Measurements from ENCODE around the gene LHX6. TPM values are rescaled to one million over a fixed set of nuclear protein-coding genes. Genes with fewer than 3 reads are reported as not detected.

LHX6 gene
- total and polyA plus RNA-seq, 8 donors = 0.29 to 46.4 (median 1.5) TPM

DNA sequence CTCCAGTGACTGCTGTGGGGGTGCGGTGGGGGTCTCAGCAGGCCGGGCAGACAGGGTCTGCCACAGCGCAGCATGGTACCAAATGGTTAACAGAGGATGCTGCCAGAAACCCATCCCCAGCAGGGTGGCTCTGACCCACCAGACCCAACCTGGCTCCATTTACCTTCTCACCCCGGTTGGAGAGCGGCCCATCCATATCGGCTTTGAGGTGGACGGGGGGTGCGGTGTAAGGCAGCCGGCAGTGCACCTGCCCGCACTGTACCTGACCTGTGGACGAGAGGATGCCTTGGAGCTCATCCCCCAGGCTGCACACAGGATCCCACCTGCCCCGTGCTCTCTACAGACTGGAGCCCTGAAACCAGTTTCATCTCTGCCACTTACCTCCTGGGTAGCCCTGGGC is 19.3 kb downstream of the LHX6 start:
- peaks cover 10 to 78% (median 18%) of the 10 kb centered on the region in 3 donors for H3K27me3 ChIP-seq
- H3K9me3 ChIP-seq = no peaks in the 10 kb centered on the region

DNA sequence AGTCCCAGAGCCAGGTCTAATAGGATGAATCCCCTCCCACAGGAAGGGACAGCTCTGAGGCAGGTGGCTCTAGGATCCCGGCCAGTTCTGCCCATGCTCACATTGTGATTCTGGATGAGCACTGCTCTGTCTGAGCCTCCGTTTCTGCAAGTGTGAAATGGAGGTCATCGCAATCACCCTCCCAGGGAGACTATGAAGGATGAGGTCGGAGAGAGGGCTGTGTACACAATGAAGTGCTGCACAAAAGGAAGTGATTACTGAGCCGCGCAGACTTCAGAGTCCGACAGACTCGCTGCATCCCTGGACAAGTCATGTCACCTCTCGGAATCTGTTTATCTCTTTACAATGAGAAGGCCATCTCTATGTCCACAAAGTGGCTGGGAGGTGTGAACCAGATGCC is 21.7 kb downstream of the LHX6 start:
- no peaks in the 10 kb centered on the region for H3K9me3 ChIP-seq
- DNase-seq = no peak
- H3K4me3 ChIP-seq = no peak overlapping the region
- H3K27ac ChIP-seq = no peak overlapping the region
- H3K27me3 ChIP-seq = peaks cover 0 to 55% (median 0%) of the 10 kb centered on the region in 3 donors
- no peaks in the 10 kb centered on the region for H3K36me3 ChIP-seq
- peaks cover 0 to 12% (median 5%) of the 10 kb centered on the region in 4 donors for H3K4me1 ChIP-seq
- TF ChIP-seq, protein P1, sequence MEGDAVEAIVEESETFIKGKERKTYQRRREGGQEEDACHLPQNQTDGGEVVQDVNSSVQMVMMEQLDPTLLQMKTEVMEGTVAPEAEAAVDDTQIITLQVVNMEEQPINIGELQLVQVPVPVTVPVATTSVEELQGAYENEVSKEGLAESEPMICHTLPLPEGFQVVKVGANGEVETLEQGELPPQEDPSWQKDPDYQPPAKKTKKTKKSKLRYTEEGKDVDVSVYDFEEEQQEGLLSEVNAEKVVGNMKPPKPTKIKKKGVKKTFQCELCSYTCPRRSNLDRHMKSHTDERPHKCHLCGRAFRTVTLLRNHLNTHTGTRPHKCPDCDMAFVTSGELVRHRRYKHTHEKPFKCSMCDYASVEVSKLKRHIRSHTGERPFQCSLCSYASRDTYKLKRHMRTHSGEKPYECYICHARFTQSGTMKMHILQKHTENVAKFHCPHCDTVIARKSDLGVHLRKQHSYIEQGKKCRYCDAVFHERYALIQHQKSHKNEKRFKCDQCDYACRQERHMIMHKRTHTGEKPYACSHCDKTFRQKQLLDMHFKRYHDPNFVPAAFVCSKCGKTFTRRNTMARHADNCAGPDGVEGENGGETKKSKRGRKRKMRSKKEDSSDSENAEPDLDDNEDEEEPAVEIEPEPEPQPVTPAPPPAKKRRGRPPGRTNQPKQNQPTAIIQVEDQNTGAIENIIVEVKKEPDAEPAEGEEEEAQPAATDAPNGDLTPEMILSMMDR (IDR thresholded peaks at IDR 0.05) = no peak
- TF ChIP-seq POLR2AphosphoS5 (IDR thresholded peaks at IDR 0.05) (no peak), EP300 (IDR thresholded peaks at IDR 0.05) (no peak), POLR2A (IDR thresholded peaks at IDR 0.05) (no peak)
- WGBS, 5 donors = 60 to 68% (median 62%) methylated on average over 9 of the region's 9 CpGs
- intact Hi-C loops (cut with DNase I; ENCODE audit: low total_unique reads) = no loop called here

More for the DNA sequence above, 19.3 kb downstream of the LHX6 start:
- no peak for DNase-seq
- H3K36me3 ChIP-seq = no peaks in the 10 kb centered on the region
- no peak for TF ChIP-seq POLR2A (IDR thresholded peaks at IDR 0.05)
- no peak overlapping the region for H3K27ac ChIP-seq
- intact Hi-C loops (cut with DNase I; ENCODE audit: low total_unique reads) = no loop called here
- H3K4me3 ChIP-seq = no peak overlapping the region
- WGBS, 5 donors = 80 to 96% (median 92%) methylated on average over 8 to 12 of the region's 12 CpGs
- H3K4me1 ChIP-seq = peaks cover 13 to 14% (median 13%) of the 10 kb centered on the region in 4 donors

DNA sequence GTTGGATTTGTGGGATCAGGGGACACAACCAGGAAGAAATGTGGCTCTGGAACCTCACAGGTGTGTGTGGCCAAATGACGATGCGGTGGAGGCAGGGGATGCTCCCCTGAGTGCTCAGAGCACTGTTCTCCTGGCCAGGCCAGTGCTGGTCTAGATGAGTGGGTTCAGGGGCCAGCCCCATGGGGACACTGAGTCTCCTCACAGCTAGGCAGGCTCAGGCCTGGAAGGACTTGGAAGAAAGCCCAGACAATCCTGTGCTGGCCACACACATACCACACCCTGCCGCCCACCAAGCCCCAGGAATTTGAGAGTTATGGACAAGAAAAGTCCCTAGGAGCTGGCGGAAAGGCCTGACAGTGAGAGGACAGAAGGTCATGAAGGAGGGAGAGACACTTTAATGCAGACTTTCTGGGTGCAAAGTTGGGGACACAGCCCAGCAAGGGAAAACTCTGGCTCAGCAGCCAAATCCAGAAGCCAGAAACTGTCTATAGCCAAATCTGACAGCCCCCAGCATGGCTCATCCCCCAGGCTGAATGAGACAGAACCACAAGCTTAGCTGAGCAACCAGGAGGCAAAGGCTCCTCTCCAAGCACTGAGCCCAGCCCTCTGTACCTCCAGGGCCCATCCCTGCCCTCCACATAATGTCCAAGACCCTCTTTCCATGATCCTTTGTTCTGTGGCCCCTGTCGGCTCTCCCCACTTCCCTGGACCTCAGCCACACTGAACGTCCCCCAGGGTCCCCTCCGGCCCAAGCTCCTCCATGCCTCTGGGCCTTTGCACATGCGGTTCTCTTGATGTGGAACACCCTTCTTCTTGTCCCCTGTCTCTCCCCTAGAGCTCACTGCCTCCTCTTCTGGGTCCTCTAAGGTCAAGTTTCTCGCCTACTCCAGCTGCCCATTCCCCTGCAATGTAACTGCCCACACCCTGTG is 22.4 kb downstream of the LHX6 start:
- TF ChIP-seq, protein P1 (IDR thresholded peaks at IDR 0.05) = no peak
- no peak for TF ChIP-seq EP300 (IDR thresholded peaks at IDR 0.05)
- no peaks in the 10 kb centered on the region for H3K9me3 ChIP-seq
- 77 to 86% (median 84%) methylated on average over 9 of the region's 9 CpGs for WGBS, 5 donors
- intact Hi-C loops (cut with DNase I; ENCODE audit: low total_unique reads) = no loop called here
- no peaks in the 10 kb centered on the region for H3K36me3 ChIP-seq
- H3K27me3 ChIP-seq = peaks cover 0 to 48% (median 0%) of the 10 kb centered on the region in 3 donors
- H3K4me3 ChIP-seq = no peak overlapping the region
- H3K27ac ChIP-seq = no peak overlapping the region
- H3K4me1 ChIP-seq = peaks cover 0 to 19% (median 7%) of the 10 kb centered on the region in 4 donors
- DNase-seq = peak in 1 of 2 donors; percentile 48

DNA sequence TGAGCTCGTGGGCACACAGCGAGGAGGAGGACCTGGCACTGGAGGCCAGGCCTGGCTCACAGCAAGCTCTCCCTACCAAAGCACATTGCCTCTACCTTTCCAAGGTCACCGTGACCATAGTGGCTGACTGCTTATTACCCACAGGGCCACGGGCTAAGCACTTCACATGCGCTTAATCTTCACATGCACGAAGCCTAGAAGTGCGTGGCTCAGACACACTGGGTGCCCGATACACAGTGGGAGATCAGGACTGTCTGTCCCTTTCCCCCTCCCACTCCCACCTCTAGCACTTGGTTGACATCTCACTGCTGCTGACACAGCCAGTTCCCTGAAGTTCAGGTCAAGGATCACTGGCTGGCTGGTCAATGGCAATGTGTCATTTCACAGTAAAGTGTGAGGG is 23.6 kb downstream of the LHX6 start:
- DNase-seq = no peak
- Histone ChIP-seq H3K4me3 (no peak overlapping the region), H3K9me3 (no peaks in the 10 kb centered on the region), H3K4me1 (peaks cover 0 to 24% (median 7%) of the 10 kb centered on the region in 4 donors), H3K27me3 (peaks cover 0 to 35% (median 0%) of the 10 kb centered on the region in 3 donors), H3K36me3 (no peaks in the 10 kb centered on the region), H3K27ac (no peak overlapping the region)
- intact Hi-C loops (cut with DNase I; ENCODE audit: low total_unique reads) = no loop called here
- WGBS, 5 donors = 87 to 93% (median 92%) methylated on average over 8 of the region's 8 CpGs
- no peak for TF ChIP-seq EP300 (IDR thresholded peaks at IDR 0.05)
- TF ChIP-seq POLR2A (IDR thresholded peaks at IDR 0.05) = no peak
- TF ChIP-seq POLR2AphosphoS5 (IDR thresholded peaks at IDR 0.05) = no peak
- TF ChIP-seq, protein P1 (IDR thresholded peaks at IDR 0.05) = no peak

DNA sequence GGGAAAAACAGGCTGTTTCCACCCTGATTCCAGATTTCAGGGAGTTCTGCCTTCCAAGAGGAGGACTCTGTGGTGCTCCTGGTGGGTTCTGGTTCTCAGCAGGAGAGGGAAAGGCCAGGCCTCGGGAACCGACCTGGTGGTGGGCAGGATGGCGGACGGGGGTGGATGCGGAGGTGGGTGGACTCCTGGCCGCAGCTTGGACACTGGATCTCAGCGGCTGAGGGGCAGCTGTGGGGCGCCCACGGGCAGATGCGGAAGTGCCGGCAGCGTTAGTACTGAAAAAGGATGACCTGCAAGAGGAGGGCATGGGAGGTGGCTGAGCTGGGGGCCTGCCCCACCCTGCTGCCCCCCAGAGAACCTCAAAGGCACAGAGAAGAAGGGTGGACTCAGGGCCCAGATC is 24.3 kb downstream of the LHX6 start:
- intact Hi-C loops (cut with DNase I; ENCODE audit: low total_unique reads) = no loop called here
- Histone ChIP-seq H3K36me3 (no peaks in the 10 kb centered on the region), H3K4me3 (no peak overlapping the region), H3K27me3 (peaks cover 0 to 31% (median 0%) of the 10 kb centered on the region in 3 donors), H3K4me1 (peaks cover 0 to 24% (median 7%) of the 10 kb centered on the region in 4 donors), H3K9me3 (no peaks in the 10 kb centered on the region), H3K27ac (no peak overlapping the region)
- TF ChIP-seq EP300 (IDR thresholded peaks at IDR 0.05) = no peak
- TF ChIP-seq POLR2A (IDR thresholded peaks at IDR 0.05) = no peak
- TF ChIP-seq POLR2AphosphoS5 (IDR thresholded peaks at IDR 0.05) = no peak
- TF ChIP-seq, protein P1 (IDR thresholded peaks at IDR 0.05) = no peak
- whole genome bisulfite sequencing, 5 donors = 87 to 95% (median 93%) methylated on average over 11 to 12 of the region's 12 CpGs
- no peak for DNase-seq
